ENCODE measurements around the gene RNU7-1. TPM values are rescaled to one million over a fixed set of nuclear protein-coding genes. Genes with fewer than 3 reads are reported as not detected.

RNU7-1 gene
- total and polyA plus RNA-seq, 10 of the 15 experiments (the other 5 are each of a cell fraction or from before 2014, with no cell fraction given), result not detected

- no peak for TF ChIP-seq PAX8 (IDR thresholded peaks at IDR 0.05)
- TF ChIP-seq SREBF1 (IDR thresholded peaks at IDR 0.05; ENCODE audit: low read length), result no peak
- TF ChIP-seq CREB1 (IDR thresholded peaks at IDR 0.05; ENCODE audit: low read depth), result no peak
- TF ChIP-seq MLLT1 (IDR thresholded peaks at IDR 0.05), result no peak
- TF ChIP-seq ZNF592 (IDR thresholded peaks at IDR 0.05), result no peak
- no peak for TF ChIP-seq HDGF (IDR thresholded peaks at IDR 0.05)
- TF ChIP-seq IKZF2 (IDR thresholded peaks at IDR 0.05), result no peak
- TF ChIP-seq EED (IDR thresholded peaks at IDR 0.05; ENCODE audit: low read depth), result peak; percentile 58; the same call in 1 of the 2 replicates
- TF ChIP-seq E2F8 (IDR thresholded peaks at IDR 0.05; ENCODE audit: low read depth, partially characterized antibody), result no peak
- no peak for TF ChIP-seq BCL3 (IDR thresholded peaks at IDR 0.05; ENCODE audit: borderline replicate concordance, insufficient read depth, low read depth, low read length, poor library complexity, severe bottlenecking)
- TF ChIP-seq STAT1 (conservative IDR thresholded peaks at IDR 0.05), result no peak
- TF ChIP-seq SKIL (IDR thresholded peaks at IDR 0.05; ENCODE audit: low read depth, poor library complexity, severe bottlenecking), result no peak
- TF ChIP-seq IRF4 (IDR thresholded peaks at IDR 0.05; ENCODE audit: low read depth, low read length), result peak; percentile 92
- TF ChIP-seq PKNOX1 (IDR thresholded peaks at IDR 0.05), result no peak
- TF ChIP-seq EP300 (IDR thresholded peaks at IDR 0.05; ENCODE audit: borderline replicate concordance in 1 of 2, control insufficient read depth in 1 of 2, low read depth in 2 of 2, low read length in 2 of 2), result 0 out of 4 replicates have a peak, but pooled peaks of 1 of the 2 experiments have one; percentile 23
- TF ChIP-seq PML (IDR thresholded peaks at IDR 0.05; ENCODE audit: low read length), result no peak
These were observed 17.1 kb downstream of the RNU7-1 start (continued) for GRCh38 chr12:6960593-6961277.

Data from GM12878 (cell line).